SHP77 (cell line): Measurements from ENCODE around the gene ARMH1.

ENCODE experiments used
- DNase-seq, 2 experiments: peaks; one replicate each; lab custom pipeline; 2025; lab: John Stamatoyannopoulos, UW

ARMH1 gene

DNA sequence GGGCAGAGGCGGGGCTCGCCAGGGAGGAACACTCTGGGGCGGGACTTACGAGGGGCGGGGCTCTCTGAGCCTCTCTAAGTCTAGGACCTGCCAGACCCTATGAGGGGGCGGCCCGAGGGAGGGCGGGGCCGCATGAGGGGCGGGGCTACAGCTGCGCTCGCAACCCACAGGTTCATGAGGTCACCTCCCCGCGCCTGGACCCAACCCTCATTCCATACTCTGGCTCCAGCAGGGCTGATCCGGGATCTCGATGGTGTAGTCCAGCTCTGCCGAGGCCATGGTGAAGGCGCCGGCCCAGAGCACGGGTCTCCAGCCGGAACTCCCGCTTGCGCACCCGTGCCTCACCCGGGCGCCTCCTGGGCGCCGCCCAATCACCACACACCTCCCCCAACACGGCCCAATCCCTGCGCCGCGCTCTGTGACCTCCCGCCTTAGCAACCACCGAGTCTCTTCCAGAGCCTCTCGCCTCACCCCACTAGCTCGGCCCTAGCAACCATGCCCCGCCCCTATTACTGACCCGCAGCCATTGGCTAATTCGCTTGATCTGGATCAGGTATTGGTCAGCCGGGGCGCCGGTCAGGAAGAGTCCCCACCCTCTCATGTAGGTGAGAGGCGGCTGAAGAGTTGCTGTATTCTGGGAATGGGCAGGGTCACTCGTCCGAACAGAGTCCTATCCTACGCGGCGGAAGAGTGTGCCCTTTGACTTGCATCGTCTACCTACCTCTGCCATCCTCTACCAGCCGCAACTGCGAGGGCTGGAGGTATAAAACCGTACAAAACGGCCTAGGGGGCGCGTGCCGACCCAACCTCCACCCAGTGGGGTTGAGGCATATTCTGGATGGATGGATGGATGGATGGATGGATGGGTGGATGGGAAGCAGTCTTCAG, at the start of gene ARMH1, which contains the start of gene TMEM53:
TSS of gene ARMH1 (plus strand) at position 602 of the 888 bp plus-strand sequence. CDS start 14,984 bp downstream, outside the sequence.
TSS of gene TMEM53 (minus strand) at position 369 of the 888 bp plus-strand sequence. CDS start at position 279, 90 bp downstream.
- DNase-seq, result peak; percentile 99

GRCh38 chr1:44625348-44625747, 49.2 kb upstream of the ARMH1 start:
- no peak for DNase-seq

- no peak for DNase-seq
Observed at GRCh38 chr1:44628962-44629756, 45.4 kb upstream of the ARMH1 start.

- no peak for DNase-seq
Observed at GRCh38 chr1:44630116-44630515, 44.4 kb upstream of the ARMH1 start.

DNA sequence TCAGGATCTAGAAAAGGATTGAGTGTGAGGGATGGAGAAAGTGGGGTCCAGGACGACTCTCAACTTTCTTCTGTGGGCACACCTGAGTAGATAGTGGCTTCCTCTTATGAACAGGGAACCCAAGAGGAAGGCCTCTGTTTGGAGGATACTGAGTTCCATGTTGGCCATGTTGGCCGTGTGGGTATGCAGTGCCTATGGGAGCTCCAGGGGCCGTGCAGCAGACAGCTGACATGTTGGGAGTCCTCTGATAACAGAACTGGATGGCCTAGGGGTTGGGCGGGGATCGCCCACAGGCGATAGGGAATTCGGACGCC, 43.2 kb upstream of the ARMH1 start:
- peak; percentile 39 to 40 for DNase-seq

- DNase-seq, result peak; percentile 58 to 72
Observed at GRCh38 chr1:44631647-44632539, 42.6 kb upstream of the ARMH1 start.

- no peak for DNase-seq
Observed at GRCh38 chr1:44632598-44632997, 41.9 kb upstream of the ARMH1 start.

DNA sequence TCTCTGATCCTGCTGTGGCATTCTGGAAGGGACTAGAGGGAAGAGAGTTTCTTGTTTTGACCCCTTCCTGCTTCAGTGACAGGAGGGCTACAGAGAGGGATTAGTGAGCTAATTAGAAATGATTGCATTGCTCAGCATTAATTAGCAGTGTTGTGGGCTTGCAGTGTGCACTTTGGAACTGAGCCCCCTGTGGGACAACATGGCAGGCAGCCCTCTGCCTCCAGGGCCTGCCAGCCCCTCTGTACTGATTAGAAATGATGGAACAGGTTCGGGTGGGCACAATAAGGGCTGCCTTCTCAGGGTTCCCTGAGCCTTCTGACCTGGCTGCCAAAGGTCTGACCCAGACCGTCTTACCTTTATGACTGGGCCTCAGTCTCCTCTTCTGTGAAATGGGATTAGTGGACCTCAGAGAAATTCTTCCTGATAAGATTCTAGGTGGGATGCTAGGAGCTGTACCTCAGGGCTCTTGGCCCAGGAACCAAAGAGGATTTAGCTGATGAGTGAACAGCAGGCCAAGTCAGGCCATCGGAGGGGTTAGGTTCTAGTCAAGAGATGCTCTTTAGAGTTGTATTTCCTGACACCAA, 39.8 kb upstream of the ARMH1 start:
- no peak for DNase-seq

- no peak for DNase-seq
Observed at GRCh38 chr1:44635439-44635838, 39.1 kb upstream of the ARMH1 start.

- no peak for DNase-seq
Observed at GRCh38 chr1:44636083-44636687, 38.3 kb upstream of the ARMH1 start.

DNA sequence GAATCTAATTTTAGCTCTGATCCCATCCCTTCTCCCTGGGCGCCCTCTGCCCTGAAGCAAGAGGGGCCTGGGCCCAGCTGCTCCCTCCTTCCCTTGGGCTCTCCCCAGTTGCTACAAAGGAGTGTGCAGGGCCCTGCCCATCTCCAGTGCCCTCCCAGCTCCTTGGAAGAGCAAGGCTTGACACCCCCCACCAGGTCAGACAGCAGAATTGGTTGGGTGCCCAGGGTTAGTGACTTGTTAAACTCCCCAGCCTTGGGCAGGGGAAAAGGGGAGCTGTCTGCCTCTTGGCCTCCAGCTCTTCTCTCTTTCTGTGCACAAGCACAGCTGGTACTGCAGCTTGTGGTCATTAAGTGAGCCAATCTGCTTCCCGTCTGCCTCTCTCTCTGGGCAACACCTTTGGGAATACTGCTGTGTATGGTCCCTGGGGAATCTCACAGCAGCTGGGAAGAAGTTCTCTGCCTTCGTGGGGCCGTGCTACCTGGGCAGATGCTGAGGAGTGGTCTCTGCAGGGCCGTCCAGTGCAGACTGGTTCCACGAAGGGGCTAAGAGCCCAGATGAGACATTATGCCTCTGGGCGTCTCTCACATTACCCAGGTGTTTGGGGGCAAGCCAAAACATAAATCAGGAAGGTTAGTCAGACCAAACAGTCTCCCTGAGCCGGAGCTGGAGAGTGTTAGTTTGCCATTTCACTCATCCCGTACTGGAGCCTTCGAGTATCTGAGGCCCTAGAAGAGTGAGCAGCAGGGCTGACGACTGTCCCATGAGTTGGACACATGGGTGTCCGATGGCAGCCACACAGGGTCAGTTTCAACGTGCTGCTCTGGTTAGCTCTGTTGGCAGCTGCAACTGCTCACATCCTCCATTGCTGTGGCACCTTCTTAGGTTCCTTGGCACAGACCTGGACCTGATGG, 37.6 kb upstream of the ARMH1 start:
- peak; percentile 7 to 15 for DNase-seq

DNA sequence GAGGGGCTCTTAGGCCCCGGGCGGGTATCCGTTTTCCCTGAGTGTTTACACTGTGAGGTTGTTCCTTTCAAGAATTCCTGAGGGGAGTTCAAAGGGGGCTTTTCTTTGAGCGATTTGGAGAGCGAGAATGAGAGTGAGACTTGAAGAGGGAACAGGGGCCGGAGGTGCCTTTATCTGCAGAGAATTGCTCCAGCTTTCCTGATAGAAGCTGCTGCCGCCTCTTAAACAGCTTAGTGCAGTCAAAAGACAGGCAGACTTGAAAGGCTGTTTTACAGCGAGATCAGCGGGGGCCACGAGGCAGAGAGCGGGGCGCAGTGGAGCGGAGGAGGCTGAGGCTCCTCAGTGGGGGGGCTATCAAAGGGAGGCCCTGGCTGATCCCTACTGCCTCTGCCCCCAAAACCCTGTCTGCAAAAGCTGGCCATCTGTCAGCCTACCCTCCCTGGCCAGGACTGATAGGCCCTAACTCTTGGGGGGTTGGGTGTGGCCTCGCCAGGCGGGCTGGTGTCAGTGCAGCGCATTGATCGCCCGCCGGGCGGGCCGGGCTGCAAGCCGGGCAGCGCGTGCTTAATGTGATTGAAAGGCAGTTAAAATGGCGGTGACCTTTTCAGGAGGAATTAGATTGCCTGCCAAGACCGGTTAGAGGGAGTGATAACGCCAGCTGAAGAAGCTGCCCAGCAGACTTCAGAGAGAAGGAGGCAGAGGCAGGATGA, 36.7 kb upstream of the ARMH1 start:
- no peak for DNase-seq

GRCh38 chr1:44640200-44640853, 34.2 kb upstream of the ARMH1 start:
- DNase-seq, result peak; percentile 42 to 54

GRCh38 chr1:44641126-44642102, 33.1 kb upstream of the ARMH1 start:
- DNase-seq, result no peak

DNA sequence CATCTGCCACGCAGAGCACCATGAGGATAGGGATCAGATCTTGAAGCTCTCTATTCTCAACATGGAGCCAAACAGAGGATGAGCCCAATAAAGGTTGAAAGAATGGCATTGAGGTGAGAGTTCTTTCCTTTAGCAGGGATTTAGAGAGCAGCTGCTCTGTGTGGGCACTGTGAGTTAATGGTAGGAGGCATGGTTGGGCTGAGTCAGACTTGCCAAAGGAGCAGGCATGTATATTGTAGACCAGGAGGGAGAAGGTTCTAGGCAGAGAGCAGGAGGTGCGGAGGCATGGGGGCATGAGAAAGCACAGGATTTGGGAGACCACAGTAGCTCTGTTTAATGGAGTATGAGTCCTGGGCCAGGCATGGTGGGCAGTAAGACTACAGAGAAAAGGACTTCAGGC, 32.3 kb upstream of the ARMH1 start:
- DNase-seq, result peak in 1 of 2 experiments; percentile 23

DNA sequence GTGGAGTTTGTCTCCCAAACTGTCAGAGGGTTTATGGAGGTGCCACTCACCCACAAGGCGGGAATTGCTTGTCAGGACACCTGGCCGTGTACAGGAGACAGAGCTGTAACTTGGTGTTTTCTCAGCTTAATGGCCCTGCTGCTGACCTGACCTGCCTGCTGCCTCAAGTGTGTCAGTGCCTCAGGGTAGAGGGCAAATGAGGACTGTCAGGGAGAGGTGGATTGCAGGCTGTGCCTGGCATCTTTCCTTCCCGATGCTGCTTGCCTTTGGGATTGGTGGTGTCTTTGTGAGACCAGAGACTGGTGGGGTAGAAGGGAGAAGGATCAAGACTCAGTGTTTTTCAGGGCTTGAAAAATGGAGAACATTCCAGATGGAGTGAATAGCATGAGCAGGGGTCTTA, 31.6 kb upstream of the ARMH1 start:
- no peak for DNase-seq

DNA sequence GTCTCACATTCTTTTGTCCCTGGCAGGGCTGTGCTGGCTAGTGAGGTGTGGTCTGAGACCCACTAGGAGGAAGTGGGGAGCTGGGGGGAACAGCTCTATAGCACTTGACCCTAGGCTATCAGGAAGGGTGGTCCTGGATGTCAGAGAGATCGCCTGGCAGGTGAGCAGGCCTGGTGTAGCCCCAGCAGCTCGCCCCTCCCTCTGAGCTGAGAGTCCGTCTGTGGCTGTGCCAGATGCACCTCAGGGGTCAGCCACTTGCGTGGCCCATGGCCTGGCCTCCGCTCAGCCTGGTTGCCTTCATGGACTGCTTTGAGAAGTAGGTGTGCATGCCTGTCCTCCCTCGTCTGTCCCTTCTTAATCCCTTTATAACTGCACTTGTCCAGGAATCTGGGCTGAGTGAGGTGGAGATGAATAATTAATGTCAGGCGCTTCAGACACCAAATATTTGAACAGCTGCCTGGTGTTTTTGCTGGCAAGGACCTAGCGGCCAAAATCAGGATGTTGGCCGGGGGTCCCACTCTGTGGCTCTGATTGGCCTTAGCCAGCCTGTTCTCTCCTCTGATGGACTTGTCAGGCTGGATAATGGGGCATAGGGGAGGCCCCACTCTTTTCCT, 30.7 kb upstream of the ARMH1 start:
- peak; percentile 87 to 89 for DNase-seq
